HG03521 (cell line): ENCODE results near the gene ERVK3-1.
"Not testable (repeated sequence)": the region's sequence is repeated elsewhere in the genome, so short reads cannot be mapped to it uniquely, and the experiment has no call there.

Experiments
- ATAC-seq: cut with Tn5 transposase; IDR thresholded peaks from one replicate; pipeline ENCODE4 v1.9.1; 2021; ENCODE audit warnings: mild to moderate bottlenecking, moderate library complexity; ENCODE audit not compliant: unreplicated experiment

The ERVK3-1 gene, protein sequence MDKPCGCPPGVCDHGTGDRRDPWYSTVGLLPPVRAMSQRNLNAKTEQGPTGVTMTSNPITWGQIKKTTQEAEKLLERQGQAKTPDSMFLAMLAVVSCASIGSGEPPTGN

DNA sequence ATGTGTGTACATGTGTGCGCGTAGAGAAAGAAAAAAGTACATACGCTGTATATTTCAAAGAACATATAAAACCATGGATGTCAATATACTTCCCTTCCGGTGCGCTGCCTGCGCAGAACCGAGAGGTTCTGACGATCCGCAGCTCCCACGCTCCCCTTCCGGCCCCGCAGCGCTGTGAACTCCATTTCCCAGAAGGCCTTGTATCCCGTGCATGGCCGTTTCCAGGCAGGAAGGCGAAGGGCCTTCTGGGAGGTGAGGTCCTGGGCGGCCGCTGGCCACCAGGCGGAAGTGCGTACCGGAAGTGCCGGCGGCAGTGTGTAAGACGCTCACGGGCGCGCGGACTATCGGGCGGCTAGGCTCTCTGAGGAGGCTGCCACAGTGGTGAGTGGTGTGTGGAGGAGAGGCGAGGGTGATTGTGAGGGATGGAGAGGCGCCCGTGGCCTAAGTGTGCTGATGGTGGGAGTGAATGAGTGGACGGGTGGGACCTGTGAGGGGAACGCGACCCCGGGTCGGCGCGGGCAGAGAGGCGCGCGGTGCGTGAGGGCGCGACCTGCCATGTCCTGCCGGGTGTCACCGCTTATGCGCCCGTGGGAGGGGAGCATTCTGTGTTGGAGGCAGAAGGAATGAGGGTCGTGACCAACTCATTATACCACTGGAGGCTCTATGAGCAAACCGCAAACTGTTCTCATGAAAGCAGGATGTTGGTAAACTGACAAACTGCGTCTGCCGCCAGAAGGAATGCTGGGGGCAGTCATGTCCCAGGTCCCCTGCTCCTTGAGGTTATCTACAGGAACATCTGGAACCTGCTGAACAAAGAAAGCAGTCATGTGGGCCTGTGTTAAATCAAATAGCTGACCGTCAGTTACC, at the start of gene ERVK3-1:
Gene ERVK3-1 (plus strand): TSS at position 313 of the 867 bp plus-strand sequence. CDS start 6,792 bp downstream, outside the sequence.
- peak; percentile 93 for ATAC-seq

- ATAC-seq = not testable (repeated sequence)
Observed at GRCh38 chr19:58258259-58258658, 46.9 kb upstream of the ERVK3-1 start.

GRCh38 chr19:58261600-58261967, 43.6 kb upstream of the ERVK3-1 start:
- no peak for ATAC-seq

GRCh38 chr19:58261968-58262921, 42.9 kb upstream of the ERVK3-1 start:
- no peak for ATAC-seq

- no peak for ATAC-seq
Observed at GRCh38 chr19:58262922-58263296, 42.3 kb upstream of the ERVK3-1 start.

DNA sequence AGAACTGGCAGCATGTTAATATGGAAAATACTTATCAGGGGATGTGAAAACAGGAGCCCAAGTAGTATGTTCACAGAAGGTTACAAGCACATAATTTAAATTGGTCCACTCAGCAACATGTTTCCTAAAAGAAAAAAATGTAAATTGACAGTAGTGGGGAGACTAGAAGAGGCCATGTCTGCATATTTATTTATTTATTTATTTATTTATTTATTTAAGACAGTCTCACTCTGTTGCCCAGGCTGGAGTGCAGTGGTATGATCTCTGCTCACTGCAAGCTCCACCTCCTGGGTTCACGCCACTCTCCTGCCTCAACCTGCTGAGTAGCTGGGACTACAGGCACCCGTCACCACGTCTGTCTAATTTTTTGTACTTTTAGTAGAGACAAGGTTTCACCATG, 40.1 kb upstream of the ERVK3-1 start:
- ATAC-seq = no peak

GRCh38 chr19:58268344-58268743, 36.8 kb upstream of the ERVK3-1 start:
- no peak for ATAC-seq

GRCh38 chr19:58274771-58275201, 30.4 kb upstream of the ERVK3-1 start:
- no peak for ATAC-seq

DNA sequence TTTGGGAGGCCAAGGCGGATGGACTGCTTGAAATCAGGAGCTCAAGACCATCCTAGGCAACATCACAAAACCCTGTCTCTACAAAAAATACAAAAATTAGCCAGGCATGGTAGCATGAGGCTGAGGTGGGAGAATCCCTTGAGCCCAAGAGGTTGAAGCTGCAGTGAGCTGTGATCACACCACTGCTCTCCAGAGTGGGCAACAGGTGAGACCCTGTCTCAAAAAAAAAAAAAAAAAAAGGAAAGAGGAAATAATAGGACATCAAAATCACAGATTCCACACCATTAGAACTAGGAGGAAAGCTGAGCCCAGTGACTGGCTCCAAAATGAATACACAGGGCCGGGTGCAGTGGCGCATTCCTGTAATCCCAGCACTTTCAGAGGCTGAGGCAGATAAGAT, 29.6 kb upstream of the ERVK3-1 start:
- ATAC-seq = no peak

- ATAC-seq = no peak
Observed at GRCh38 chr19:58277197-58277596, 28.0 kb upstream of the ERVK3-1 start.

DNA sequence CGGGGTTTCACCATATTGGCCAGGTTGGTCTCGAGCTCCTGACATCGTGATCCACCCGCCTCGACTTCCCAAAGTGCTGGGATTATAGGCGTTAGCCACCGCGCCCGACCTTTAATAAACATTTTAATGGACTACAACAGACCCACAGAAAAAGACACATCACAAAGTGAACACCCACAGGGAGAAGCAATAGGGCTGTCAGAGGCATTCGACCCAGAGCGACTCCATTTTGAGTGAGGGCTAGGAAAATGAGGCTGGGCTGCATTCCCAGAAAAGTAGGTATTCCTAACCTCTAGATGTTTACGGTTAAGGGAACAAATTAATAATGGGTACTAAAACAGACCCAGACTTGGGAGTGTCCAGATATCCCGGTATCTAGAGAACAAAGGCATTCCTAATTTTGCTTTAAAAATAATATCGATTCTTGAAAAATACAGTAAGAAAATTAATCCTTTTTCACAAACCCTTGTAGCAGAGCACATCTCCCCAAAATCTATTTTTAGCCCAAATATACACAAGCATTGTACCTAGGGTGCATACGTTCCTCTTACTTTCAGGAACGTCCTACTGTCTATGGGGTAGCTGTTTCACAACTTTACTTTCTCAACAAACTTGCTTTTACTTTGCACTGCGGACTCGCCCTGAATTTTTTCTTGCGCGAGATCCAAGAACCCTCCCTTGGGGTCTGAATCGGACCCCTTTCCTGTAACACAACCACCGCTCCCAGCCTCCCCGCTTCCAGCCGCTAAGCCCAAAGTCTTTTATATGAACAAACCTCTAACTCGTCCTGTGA, 27.2 kb upstream of the ERVK3-1 start:
- no peak for ATAC-seq

- peak; percentile 96 for ATAC-seq
Observed at GRCh38 chr19:58278541-58279041, 26.6 kb upstream of the ERVK3-1 start, which contains the start of gene ZNF8. Gene ZNF8, plus strand, starts transcription at chr19:58278955. Its CDS starts 127 bp downstream, at chr19:58279082.

GRCh38 chr19:58279042-58279924, 25.9 kb upstream of the ERVK3-1 start:
- ATAC-seq = peak; percentile 16

DNA sequence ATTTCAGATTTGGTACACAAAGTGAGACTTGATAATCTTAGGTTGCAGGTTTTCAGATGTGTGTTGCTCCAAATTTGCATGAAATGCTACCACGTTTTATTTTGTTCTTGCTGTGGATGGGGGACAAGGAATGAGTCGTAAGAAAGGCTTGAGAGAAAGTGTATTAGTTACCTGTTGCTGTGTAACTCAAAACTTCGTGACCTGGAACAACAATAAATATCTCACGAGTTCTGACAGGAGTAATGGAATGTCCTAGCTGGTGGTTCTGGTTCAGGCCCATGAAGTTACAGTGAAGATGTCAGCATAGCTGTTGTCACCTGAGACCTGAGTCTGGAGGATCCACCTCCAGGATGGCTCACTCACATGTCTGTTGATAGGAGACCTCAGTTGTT, 25.3 kb upstream of the ERVK3-1 start:
- no peak for ATAC-seq

- no peak for ATAC-seq
Observed at GRCh38 chr19:58284199-58284598, 21.0 kb upstream of the ERVK3-1 start.

DNA sequence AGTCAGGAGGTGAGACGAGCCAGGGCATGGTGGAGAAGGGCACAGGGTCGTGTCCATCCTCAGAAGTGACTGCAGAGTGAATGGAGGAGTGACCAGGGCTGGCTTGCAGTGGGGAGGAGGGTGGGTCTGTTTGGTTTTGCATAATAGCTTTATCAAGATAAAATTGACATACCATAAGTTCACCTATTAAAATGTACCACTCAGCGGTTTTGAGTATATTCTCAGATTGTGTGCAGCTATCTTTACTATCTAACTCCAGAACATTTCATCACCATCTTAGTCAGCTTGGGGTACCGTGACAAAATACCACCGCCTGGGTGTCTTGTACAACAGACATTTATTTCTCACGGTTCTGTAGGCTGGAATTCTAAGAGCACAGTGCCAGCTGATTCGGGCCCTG, 13.2 kb upstream of the ERVK3-1 start:
- ATAC-seq = no peak

GRCh38 chr19:58294743-58295374, 10.3 kb upstream of the ERVK3-1 start:
- ATAC-seq = no peak

DNA sequence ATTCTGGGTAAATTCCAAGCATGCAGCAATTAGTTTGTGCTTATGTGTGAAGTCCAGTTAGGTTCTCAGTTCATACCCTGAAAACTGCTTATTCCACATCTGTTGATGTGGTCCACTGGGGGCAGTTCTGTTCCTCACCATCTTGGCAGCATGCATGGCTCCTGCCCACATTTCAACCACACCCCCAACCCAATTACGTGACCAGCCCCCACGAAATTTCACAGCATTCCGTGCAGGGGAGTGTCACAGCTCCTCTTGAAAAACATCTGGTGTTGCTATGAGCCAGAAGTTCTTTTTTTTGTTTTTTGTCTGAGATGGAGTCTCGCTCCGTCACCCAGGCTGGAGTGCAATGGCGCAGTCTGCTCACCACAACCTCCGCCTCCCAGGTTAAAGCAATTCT, 9.1 kb upstream of the ERVK3-1 start:
- no peak for ATAC-seq

DNA sequence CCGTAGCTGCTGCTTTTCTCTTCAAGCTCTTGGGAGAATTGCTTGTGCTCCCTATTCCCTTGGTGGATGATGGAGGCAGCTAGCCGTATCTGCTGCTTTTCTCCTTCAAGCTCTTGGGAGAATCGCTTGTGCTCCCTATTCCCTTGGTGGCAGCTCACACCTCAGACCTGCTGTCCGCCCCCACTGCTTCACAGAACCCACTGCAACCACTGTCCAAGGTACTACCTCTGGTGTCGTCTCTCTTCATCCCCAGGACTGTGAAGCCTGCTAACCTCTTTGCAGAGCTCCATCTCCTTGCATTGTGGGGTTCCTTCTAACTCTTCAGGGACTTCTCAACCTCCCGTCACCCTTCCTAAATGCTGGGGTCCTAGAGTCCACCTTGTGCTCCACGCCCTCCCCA, 4.6 kb upstream of the ERVK3-1 start:
- no peak for ATAC-seq
